GM19043 (cell line): ENCODE results near the gene SYT1.

Experiments
- ATAC-seq: cut with Tn5 transposase; IDR thresholded peaks from one replicate; pipeline ENCODE4 v1.9.1; 2021; ENCODE audit warnings: low read depth; ENCODE audit not compliant: unreplicated experiment

SYT1 gene

GRCh38 chr12:79482921-79483320 is 618.3 kb downstream of the SYT1 start:
- no peak for ATAC-seq

- no peak for ATAC-seq
Measured at GRCh38 chr12:79486154-79486553, 621.6 kb downstream of the SYT1 start.

GRCh38 chr12:79487386-79488110 is 623.0 kb downstream of the SYT1 start:
- ATAC-seq: no peak
